Pericardium fibroblast (primary cell): ENCODE measurements around the gene COBL. TPM values are rescaled to one million over a fixed set of nuclear protein-coding genes. Genes with fewer than 3 reads are reported as not detected.

ENCODE experiments used
- total RNA-seq: library from RNA; depleted of rRNA; stranded (reverse); fragments of >200 nt; gene quantifications from 2 replicates; pipeline ENCODE4 v1.2.3, GENCODE V29; 2015

The COBL gene, protein sequence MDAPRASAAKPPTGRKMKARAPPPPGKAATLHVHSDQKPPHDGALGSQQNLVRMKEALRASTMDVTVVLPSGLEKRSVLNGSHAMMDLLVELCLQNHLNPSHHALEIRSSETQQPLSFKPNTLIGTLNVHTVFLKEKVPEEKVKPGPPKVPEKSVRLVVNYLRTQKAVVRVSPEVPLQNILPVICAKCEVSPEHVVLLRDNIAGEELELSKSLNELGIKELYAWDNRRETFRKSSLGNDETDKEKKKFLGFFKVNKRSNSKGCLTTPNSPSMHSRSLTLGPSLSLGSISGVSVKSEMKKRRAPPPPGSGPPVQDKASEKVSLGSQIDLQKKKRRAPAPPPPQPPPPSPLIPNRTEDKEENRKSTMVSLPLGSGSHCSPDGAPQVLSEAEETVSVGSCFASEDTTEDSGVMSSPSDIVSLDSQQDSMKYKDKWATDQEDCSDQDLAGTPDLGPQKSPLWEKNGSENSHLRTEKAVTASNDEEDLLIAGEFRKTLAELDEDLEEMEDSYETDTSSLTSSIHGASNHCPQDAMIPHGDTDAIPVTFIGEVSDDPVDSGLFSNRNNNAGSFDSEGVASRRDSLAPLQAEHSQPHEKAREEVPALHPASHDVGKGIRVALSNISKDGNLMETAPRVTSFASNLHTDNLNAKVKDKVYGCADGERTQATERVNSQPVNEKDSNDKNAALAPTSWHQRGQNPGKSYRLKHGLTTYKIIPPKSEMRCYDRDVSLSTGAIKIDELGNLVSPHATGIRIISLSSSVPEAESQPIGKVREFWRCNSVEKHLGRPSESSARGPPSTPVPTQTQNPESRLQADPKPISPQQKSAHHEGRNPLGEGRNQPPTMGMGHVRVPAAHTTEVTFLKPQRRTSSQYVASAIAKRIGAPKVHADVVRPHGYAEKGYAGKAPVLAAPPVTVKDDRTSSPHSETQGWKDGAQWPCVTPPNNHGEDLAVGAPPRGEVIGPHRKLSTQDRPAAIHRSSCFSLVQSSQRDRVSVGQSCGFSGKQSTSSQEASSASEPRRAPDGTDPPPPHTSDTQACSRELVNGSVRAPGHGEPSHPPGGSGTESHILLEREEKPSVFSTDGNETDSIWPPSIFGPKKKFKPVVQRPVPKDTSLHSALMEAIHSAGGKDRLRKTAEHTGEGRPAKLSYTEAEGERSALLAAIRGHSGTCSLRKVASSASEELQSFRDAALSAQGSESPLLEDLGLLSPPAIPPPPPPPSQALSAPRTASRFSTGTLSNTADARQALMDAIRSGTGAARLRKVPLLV
- under 0.01 TPM in 1 of 2 replicates, not detected in the other for total RNA-seq

DNA sequence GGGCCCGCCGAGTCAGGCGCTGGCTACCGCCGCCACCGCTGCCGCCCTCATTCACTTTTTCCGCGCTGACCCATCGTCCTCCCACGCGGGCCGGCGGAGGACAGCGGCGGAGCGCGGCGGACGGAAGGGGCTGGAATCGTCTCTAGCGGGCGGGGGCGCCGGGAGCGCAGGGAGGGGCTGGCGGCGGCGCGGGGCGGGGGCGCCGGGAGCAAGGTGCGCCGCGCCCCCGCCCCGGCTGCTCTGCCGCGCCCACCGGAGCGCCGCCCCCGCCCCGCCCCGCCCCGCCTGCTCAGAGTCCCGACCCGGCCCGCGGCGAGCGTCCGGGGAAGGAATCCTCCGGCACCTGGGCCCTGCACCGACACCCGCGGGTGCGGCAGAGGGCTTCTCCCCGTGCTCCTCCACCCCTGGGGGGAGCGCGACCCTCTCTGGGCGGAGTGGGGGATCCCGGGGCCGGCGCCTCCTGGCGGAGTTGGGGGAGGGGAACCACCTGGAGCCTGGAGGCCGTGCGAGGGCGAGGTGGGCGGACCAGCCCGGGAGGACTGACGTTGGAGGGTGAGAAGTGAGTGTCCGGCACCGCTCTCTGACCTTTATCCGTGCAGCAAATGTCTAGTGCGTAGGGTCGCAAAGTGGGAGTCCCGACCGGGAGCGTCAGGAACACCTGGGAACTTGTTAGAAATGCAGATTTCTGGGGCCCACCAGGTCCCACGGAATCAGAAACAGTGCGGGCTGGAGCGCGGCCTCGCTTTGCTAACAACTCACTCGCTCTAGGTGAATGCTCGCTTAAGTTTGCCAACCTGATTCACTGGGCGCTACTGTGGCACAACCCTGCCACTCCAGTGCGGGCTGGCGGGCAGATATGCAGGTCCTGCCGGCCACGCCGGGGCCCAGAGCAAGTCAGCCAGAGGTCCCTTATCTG, at the start of gene COBL:
COBL (minus strand) TSS at position 144 of the 916 bp plus-strand sequence. CDS start 176 bp downstream, outside the sequence.

